ENCODE results near the gene RERE. TPM values are rescaled to one million over a fixed set of nuclear protein-coding genes. Genes with fewer than 3 reads are reported as not detected.

Gene RERE
- total RNA-seq, 1 experiment from 2014 or later, result 40.6 TPM

DNA sequence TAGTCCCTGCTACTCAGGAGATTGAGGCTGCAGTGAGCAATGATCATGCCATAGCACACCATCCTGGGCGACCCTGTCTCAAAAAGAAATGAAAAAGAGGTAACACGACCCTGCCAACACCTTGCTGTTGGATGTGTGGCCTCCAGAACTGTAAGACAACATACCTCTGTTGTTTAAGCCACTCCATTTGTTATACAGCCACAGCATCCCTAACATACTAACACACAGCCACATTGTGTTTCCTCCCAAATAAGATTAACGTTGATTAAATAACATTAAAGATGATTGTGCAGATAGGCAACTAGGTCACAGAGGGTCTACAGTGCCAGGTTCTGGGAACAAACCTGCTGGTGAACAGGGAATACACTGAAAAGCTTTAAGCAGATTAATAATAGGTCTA is 170.4 kb downstream of the RERE start:
- peaks cover 4% of the 10 kb centered on the region for H4K20me1 ChIP-seq (ENCODE audit: insufficient read depth)
- H3K36me3 ChIP-seq (ENCODE audit: control insufficient read depth in 1 of 2, insufficient read depth in 2 of 2, low read length in 2 of 2), result no peaks in the 10 kb centered on the region
- peaks cover 25% of the 10 kb centered on the region for H3K79me2 ChIP-seq (ENCODE audit: insufficient read depth, low read length)
- no peak for ATAC-seq
- CTCF ChIA-PET, result no interaction called here
- intact Hi-C loops (cut with micrococcal nuclease), result no loop called here
- no peaks in the 10 kb centered on the region for H3K27me3 ChIP-seq (ENCODE audit: insufficient read depth, low read length)
- POLR2A ChIA-PET, result no interaction called here
- H3K9ac ChIP-seq (ENCODE audit: low read length), result no peak overlapping the region
- H2AFZ ChIP-seq (ENCODE audit: low read depth, low read length, poor library complexity, severe bottlenecking), result no peak overlapping the region
- RAD21 ChIA-PET (ENCODE audit: low non-redundant PET in 1 of 2, low total read pairs in 2 of 2, uncharacterized antibody in 2 of 2, unreplicated experiment in 2 of 2), result no interaction called here
- no peaks in the 10 kb centered on the region for H3K9me3 ChIP-seq (ENCODE audit: control insufficient read depth in 1 of 2, insufficient read depth in 1 of 2, low read depth in 1 of 2, low read length in 2 of 2)
- no TSS peak for BruUV-seq (replicated peaks)
- TF ChIP-seq EZH2 (IDR thresholded peaks at IDR 0.05) (no peak), POLR2A (IDR thresholded peaks at IDR 0.05; ENCODE audit: borderline replicate concordance, extremely low read depth, insufficient read depth, insufficient read length) (no peak), SP1 (IDR thresholded peaks at IDR 0.05; ENCODE audit: low read depth) (no peak), TCF7L2 (IDR thresholded peaks at IDR 0.05; ENCODE audit: borderline replicate concordance, extremely low read depth, insufficient read depth, insufficient read length) (no peak), ELF1 (IDR thresholded peaks at IDR 0.05; ENCODE audit: borderline replicate concordance, low read depth) (no peak), ZFX (IDR thresholded peaks at IDR 0.05) (no peak), JUND (IDR thresholded peaks at IDR 0.05) (no peak), CBX3 (IDR thresholded peaks at IDR 0.05; ENCODE audit: low read depth) (no peak), SRF (IDR thresholded peaks at IDR 0.05; ENCODE audit: low read depth) (no peak), ZNF274 (IDR thresholded peaks at IDR 0.05; ENCODE audit: low read depth, low read length) (no peak), RAD21 (IDR thresholded peaks at IDR 0.05; ENCODE audit: low read depth) (no peak), POLR2AphosphoS5 (IDR thresholded peaks at IDR 0.05; ENCODE audit: low read depth, low read length) (no peak), SIN3A (IDR thresholded peaks at IDR 0.05; ENCODE audit: low read depth) (no peak), EGR1 (IDR thresholded peaks at IDR 0.05; ENCODE audit: low read depth) (no peak), CEBPB (IDR thresholded peaks at IDR 0.05; ENCODE audit: low read depth) (no peak)
- TF ChIP-seq, protein P1, sequence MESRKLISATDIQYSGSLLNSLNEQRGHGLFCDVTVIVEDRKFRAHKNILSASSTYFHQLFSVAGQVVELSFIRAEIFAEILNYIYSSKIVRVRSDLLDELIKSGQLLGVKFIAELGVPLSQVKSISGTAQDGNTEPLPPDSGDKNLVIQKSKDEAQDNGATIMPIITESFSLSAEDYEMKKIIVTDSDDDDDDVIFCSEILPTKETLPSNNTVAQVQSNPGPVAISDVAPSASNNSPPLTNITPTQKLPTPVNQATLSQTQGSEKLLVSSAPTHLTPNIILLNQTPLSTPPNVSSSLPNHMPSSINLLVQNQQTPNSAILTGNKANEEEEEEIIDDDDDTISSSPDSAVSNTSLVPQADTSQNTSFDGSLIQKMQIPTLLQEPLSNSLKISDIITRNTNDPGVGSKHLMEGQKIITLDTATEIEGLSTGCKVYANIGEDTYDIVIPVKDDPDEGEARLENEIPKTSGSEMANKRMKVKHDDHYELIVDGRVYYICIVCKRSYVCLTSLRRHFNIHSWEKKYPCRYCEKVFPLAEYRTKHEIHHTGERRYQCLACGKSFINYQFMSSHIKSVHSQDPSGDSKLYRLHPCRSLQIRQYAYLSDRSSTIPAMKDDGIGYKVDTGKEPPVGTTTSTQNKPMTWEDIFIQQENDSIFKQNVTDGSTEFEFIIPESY (IDR thresholded peaks at IDR 0.05; ENCODE audit: extremely low read depth, insufficient replicate concordance, low read length), result no peak
- TF ChIP-seq, protein P2, sequence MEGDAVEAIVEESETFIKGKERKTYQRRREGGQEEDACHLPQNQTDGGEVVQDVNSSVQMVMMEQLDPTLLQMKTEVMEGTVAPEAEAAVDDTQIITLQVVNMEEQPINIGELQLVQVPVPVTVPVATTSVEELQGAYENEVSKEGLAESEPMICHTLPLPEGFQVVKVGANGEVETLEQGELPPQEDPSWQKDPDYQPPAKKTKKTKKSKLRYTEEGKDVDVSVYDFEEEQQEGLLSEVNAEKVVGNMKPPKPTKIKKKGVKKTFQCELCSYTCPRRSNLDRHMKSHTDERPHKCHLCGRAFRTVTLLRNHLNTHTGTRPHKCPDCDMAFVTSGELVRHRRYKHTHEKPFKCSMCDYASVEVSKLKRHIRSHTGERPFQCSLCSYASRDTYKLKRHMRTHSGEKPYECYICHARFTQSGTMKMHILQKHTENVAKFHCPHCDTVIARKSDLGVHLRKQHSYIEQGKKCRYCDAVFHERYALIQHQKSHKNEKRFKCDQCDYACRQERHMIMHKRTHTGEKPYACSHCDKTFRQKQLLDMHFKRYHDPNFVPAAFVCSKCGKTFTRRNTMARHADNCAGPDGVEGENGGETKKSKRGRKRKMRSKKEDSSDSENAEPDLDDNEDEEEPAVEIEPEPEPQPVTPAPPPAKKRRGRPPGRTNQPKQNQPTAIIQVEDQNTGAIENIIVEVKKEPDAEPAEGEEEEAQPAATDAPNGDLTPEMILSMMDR (IDR thresholded peaks at IDR 0.05 in 2 of 3, conservative IDR thresholded peaks at IDR 0.05 in 1 of 3; ENCODE audit: borderline replicate concordance in 1 of 3, insufficient read depth in 1 of 3, low read depth in 2 of 3, low read length in 2 of 3), result no peak
- TF ChIP-seq, protein P3, sequence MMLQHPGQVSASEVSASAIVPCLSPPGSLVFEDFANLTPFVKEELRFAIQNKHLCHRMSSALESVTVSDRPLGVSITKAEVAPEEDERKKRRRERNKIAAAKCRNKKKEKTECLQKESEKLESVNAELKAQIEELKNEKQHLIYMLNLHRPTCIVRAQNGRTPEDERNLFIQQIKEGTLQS (IDR thresholded peaks at IDR 0.05), result no peak
- H3K4me1 ChIP-seq (ENCODE audit: control insufficient read depth in 1 of 2, insufficient read depth in 2 of 2, low read length in 2 of 2), result peaks cover 3 to 8% of the 10 kb centered on the region in 2 experiments; a peak in 3 of 4 replicates
- DNase-seq (ENCODE audit: low read depth, low spot score), result no peak
- H3K27ac ChIP-seq (ENCODE audit: low read depth, low read length), result no peak overlapping the region
- H3K4me3 ChIP-seq (replicated peaks in 1 of 2; ENCODE audit: low read depth in 1 of 2, low read length in 2 of 2), result no peak overlapping the region
- H3K9me2 ChIP-seq (ENCODE audit: insufficient read depth), result no peaks in the 10 kb centered on the region
- no peak overlapping the region for H3K4me2 ChIP-seq (ENCODE audit: low read length)
